HG03108 (cell line): ENCODE data around the gene FGR.

Experiments
- ATAC-seq: cut with Tn5 transposase; IDR thresholded peaks from one replicate; pipeline ENCODE4 v1.9.1; 2021; ENCODE audit warnings: moderate library complexity; ENCODE audit not compliant: unreplicated experiment

Gene FGR

GRCh38 chr1:27589841-27590426, 45.1 kb downstream of the FGR start:
- no peak for ATAC-seq

- ATAC-seq: no peak
These were observed 45.5 kb downstream of the FGR start for GRCh38 chr1:27589441-27589840.

- ATAC-seq: no peak
These were observed 46.4 kb downstream of the FGR start for GRCh38 chr1:27588256-27589232.

- no peak for ATAC-seq
These were observed 49.3 kb downstream of the FGR start for GRCh38 chr1:27585684-27586083.

- ATAC-seq: no peak
These were observed 50.5 kb downstream of the FGR start for GRCh38 chr1:27584453-27584852.

- ATAC-seq: no peak
These were observed 51.5 kb downstream of the FGR start for GRCh38 chr1:27583479-27583878.

GRCh38 chr1:27581823-27582243, 53.2 kb downstream of the FGR start:
- ATAC-seq: no peak

GRCh38 chr1:27577504-27578188, 57.3 kb downstream of the FGR start:
- no peak for ATAC-seq

GRCh38 chr1:27576806-27577227, 58.2 kb downstream of the FGR start:
- no peak for ATAC-seq

GRCh38 chr1:27575840-27576331, 59.1 kb downstream of the FGR start:
- no peak for ATAC-seq

GRCh38 chr1:27574871-27575831, 59.8 kb downstream of the FGR start:
- no peak for ATAC-seq

- no peak for ATAC-seq
These were observed 60.8 kb downstream of the FGR start for GRCh38 chr1:27574001-27574781.

GRCh38 chr1:27572679-27573426, 62.1 kb downstream of the FGR start:
- ATAC-seq: no peak

- no peak for ATAC-seq
These were observed 62.8 kb downstream of the FGR start for GRCh38 chr1:27572019-27572678.

- no peak for ATAC-seq
These were observed 63.5 kb downstream of the FGR start for GRCh38 chr1:27571439-27572018.

GRCh38 chr1:27570784-27571183, 64.2 kb downstream of the FGR start:
- no peak for ATAC-seq

GRCh38 chr1:27570356-27570755, 64.6 kb downstream of the FGR start:
- ATAC-seq: no peak
